HepG2 (cell line): ENCODE measurements around the gene PGS1. TPM values are rescaled to one million over a fixed set of nuclear protein-coding genes. Genes with fewer than 3 reads are reported as not detected.
A peak's percentile ranks its signal among the peaks of the same experiment; 100 is the strongest.

Experiments
- MTA1 ChIP-seq: sonication (generic); formaldehyde crosslinking; IDR thresholded peaks from 2 replicates; pipeline ENCODE4 v1.4.0; 2020; ENCODE audit warnings: missing genetic modification reagents, mild to moderate bottlenecking, borderline replicate concordance
- PLRG1 ChIP-seq: fragments of 450-650 bp; conservative IDR thresholded peaks from 2 replicates; pipeline ENCODE4 v1.6.1; 2016
- PTBP1 ChIP-seq: fragments of 200-400 bp; formaldehyde crosslinking; IDR thresholded peaks from 2 replicates; pipeline ENCODE4 v1.6.1; 2018; ENCODE audit warnings: low read length, low read depth; ENCODE audit not compliant: poor library complexity, severe bottlenecking
- REXO4 ChIP-seq: sonication (generic); formaldehyde crosslinking; IDR thresholded peaks from 2 replicates; pipeline ENCODE4 v1.8.0; 2022; ENCODE audit warnings: missing genetic modification reagents, mild to moderate bottlenecking, borderline replicate concordance
- RFX5 ChIP-seq: IDR thresholded peaks from 2 replicates; pipeline ENCODE4 v1.6.1; 2011; ENCODE audit warnings: low read depth, low read length, improper control_type of control experiment
- TCF12 ChIP-seq, 2 experiments: fragments of 450-650 bp in 1 of 2; sonication (generic) in 1 of 2; formaldehyde crosslinking in 1 of 2; IDR thresholded peaks; 2 replicates each; pipeline versions ENCODE4 v1.6.1 to v1.8.0; 2017 to 2022; ENCODE audit warnings: antibody characterized with exemption in 1 of 2, mild to moderate bottlenecking in 1 of 2, missing genetic modification reagents in 1 of 2, moderate library complexity in 1 of 2
- ZFP36L1 ChIP-seq: sonication (generic); formaldehyde crosslinking; IDR thresholded peaks from 2 replicates; pipeline ENCODE4 v1.8.0; 2022; ENCODE audit warnings: mild to moderate bottlenecking, missing genetic modification reagents, moderate library complexity
- ZNF557 ChIP-seq: sonication (generic); formaldehyde crosslinking; IDR thresholded peaks from 2 replicates; pipeline ENCODE4 v1.4.0; 2020; ENCODE audit warnings: missing genetic modification reagents
- ZNF670 ChIP-seq: sonication (generic); formaldehyde crosslinking; IDR thresholded peaks from 2 replicates; pipeline ENCODE4 v1.8.0; 2022; ENCODE audit warnings: mild to moderate bottlenecking, missing genetic modification reagents, borderline replicate concordance
- ZNF709 ChIP-seq: sonication (generic); formaldehyde crosslinking; IDR thresholded peaks from 2 replicates; pipeline ENCODE4 v1.5.0; 2020; ENCODE audit warnings: mild to moderate bottlenecking, missing genetic modification reagents
- polyA plus RNA-seq, 8 experiments: library from polyadenylated mRNA; depleted of rRNA in 3 of 8; stranded (reverse) in 7 of 8; unstranded in 1 of 8; fragments of >200 nt; fragmentation: Illumina TruSeq in 4 of 8; extraction: Trizol in 4 of 8; gene quantifications; 2 replicates each; pipeline versions ENCODE4 v1.2.1 to v1.2.3, GENCODE V29; 2011 to 2016; ENCODE audit warnings: low read depth in 4 of 8, missing spikeins in 1 of 8, mixed read lengths in 1 of 8; ENCODE audit not compliant: insufficient read depth in 1 of 8
- total RNA-seq, 5 experiments: library from RNA; depleted of rRNA; stranded (reverse); fragments of >200 nt; fragmentation: Illumina TruSeq; extraction: Trizol; gene quantifications; 2 replicates each; pipeline ENCODE4 v1.2.3, GENCODE V29; 2016; ENCODE audit warnings: low read depth in 1 of 5
- TF ChIP-seq, protein P1 (sequence below), 2 experiments: fragments of 450-650 bp in 1 of 2; sonication (generic) in 1 of 2; formaldehyde crosslinking in 1 of 2; IDR thresholded peaks; 2 replicates each; pipeline versions ENCODE4 v1.6.1 to v1.8.0; 2016 to 2022; ENCODE audit warnings: antibody characterized with exemption in 1 of 2, mild to moderate bottlenecking in 1 of 2, missing genetic modification reagents in 1 of 2
- TF ChIP-seq, protein P2 (sequence below): sonication (generic); formaldehyde crosslinking; IDR thresholded peaks from 2 replicates; pipeline ENCODE4 v1.4.0; 2020; ENCODE audit warnings: mild to moderate bottlenecking, low read depth, missing genetic modification reagents
- TF ChIP-seq, protein P3 (sequence below): sonication (generic); formaldehyde crosslinking; IDR thresholded peaks from 2 replicates; pipeline ENCODE4 v1.4.0; 2020; ENCODE audit warnings: missing genetic modification reagents, low read depth, mild to moderate bottlenecking, borderline replicate concordance
- TF ChIP-seq, protein P4 (sequence below): fragments of 450-650 bp; IDR thresholded peaks from 2 replicates; pipeline ENCODE4 v1.6.1; 2016

PGS1 gene
- total and polyA plus RNA-seq, 2 of the 13 experiments (the other 11 are each of a cell fraction or from before 2014, with no cell fraction given): 25.9 to 31.5 TPM

DNA sequence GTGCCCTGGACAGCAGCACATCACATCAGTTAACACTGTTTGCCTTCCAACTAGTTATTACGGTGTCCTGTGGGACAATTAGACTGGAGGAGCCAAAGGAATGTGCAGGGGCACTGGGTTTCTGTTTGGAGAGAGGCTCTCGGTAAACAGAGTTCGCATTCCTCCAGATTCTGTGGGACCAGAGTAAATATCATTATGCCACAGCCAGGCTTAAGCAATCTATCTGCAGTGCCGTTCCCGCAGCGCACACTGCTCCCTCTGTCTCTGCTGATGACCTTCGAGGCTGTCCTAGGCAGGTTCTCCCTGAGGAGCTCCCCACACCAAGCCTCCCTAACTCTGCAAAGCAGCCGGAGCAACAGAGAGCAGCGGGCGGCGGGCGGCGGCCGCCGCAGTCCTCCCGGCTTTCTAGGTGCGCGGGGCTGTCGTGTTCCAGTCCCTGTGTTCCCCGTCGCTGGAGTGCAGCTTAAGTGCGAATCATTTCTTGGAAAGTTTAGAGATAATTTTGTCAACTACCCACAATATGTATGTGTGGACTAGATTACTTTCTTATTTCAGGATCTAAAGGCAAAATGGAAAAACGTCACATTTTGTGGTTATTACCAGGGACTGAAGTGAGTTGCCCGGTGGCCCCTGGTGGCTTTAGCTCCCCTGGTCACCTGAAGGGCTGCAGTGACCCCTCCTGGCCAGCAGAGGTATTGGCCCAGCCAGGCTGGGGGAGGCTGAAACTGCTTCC, 43.3 kb downstream of the PGS1 start (continued):
- TF ChIP-seq ZFP36L1: no peak
- TF ChIP-seq, protein P1, sequence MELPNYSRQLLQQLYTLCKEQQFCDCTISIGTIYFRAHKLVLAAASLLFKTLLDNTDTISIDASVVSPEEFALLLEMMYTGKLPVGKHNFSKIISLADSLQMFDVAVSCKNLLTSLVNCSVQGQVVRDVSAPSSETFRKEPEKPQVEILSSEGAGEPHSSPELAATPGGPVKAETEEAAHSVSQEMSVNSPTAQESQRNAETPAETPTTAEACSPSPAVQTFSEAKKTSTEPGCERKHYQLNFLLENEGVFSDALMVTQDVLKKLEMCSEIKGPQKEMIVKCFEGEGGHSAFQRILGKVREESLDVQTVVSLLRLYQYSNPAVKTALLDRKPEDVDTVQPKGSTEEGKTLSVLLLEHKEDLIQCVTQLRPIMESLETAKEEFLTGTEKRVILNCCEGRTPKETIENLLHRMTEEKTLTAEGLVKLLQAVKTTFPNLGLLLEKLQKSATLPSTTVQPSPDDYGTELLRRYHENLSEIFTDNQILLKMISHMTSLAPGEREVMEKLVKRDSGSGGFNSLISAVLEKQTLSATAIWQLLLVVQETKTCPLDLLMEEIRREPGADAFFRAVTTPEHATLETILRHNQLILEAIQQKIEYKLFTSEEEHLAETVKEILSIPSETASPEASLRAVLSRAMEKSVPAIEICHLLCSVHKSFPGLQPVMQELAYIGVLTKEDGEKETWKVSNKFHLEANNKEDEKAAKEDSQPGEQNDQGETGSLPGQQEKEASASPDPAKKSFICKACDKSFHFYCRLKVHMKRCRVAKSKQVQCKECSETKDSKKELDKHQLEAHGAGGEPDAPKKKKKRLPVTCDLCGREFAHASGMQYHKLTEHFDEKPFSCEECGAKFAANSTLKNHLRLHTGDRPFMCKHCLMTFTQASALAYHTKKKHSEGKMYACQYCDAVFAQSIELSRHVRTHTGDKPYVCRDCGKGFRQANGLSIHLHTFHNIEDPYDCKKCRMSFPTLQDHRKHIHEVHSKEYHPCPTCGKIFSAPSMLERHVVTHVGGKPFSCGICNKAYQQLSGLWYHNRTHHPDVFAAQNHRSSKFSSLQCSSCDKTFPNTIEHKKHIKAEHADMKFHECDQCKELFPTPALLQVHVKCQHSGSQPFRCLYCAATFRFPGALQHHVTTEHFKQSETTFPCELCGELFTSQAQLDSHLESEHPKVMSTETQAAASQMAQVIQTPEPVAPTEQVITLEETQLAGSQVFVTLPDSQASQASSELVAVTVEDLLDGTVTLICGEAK (IDR thresholded peaks at IDR 0.05): no peak
- TF ChIP-seq, protein P1 (CRISPR knock-in tag; IDR thresholded peaks at IDR 0.05): peak; percentile 60; the same call in 1 of the 2 replicates
- no peak for TF ChIP-seq PLRG1
- no peak for TF ChIP-seq PTBP1
- TF ChIP-seq ZNF557 (CRISPR knock-in tag): no peak
- TF ChIP-seq, protein P2, sequence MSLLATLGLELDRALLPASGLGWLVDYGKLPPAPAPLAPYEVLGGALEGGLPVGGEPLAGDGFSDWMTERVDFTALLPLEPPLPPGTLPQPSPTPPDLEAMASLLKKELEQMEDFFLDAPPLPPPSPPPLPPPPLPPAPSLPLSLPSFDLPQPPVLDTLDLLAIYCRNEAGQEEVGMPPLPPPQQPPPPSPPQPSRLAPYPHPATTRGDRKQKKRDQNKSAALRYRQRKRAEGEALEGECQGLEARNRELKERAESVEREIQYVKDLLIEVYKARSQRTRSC (CRISPR knock-in tag): peak; percentile 91; the same call in 1 of the 2 replicates
- no peak for TF ChIP-seq ZNF670 (CRISPR knock-in tag)
- peak; percentile 56; the same call in 1 of the 2 replicates for TF ChIP-seq ZNF709 (CRISPR knock-in tag)
- TF ChIP-seq RFX5: no peak
- TF ChIP-seq, protein P3, sequence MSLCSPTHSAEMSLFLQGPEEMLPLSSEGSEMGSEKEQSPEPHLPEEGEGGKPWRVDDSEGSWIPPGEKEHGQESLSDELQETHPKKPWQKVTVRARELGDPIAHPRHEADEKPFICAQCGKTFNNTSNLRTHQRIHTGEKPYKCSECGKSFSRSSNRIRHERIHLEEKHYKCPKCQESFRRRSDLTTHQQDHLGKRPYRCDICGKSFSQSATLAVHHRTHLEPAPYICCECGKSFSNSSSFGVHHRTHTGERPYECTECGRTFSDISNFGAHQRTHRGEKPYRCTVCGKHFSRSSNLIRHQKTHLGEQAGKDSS (CRISPR knock-in tag): peak; percentile 98
- TF ChIP-seq REXO4 (CRISPR knock-in tag): no peak
- TF ChIP-seq, protein P4, sequence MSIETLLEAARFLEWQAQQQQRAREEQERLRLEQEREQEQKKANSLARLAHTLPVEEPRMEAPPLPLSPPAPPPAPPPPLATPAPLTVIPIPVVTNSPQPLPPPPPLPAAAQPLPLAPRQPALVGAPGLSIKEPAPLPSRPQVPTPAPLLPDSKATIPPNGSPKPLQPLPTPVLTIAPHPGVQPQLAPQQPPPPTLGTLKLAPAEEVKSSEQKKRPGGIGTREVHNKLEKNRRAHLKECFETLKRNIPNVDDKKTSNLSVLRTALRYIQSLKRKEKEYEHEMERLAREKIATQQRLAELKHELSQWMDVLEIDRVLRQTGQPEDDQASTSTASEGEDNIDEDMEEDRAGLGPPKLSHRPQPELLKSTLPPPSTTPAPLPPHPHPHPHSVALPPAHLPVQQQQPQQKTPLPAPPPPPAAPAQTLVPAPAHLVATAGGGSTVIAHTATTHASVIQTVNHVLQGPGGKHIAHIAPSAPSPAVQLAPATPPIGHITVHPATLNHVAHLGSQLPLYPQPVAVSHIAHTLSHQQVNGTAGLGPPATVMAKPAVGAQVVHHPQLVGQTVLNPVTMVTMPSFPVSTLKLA: no peak; the same call in 1 of the 2 replicates
- TF ChIP-seq TCF12 (IDR thresholded peaks at IDR 0.05): no peak
- TF ChIP-seq TCF12 (CRISPR knock-in tag; IDR thresholded peaks at IDR 0.05): peak; percentile 95
- peak; percentile 99 for TF ChIP-seq MTA1 (CRISPR knock-in tag)
